ENCODE results near the gene RMDN2.
"Not testable (repeated sequence)": the region's sequence is repeated elsewhere in the genome, so short reads cannot be mapped to it uniquely, and the experiment has no call there.

RMDN2 gene

GRCh38 chr2:38016219-38016618 lies 91.1 kb downstream of the RMDN2 start:
- Histone ChIP-seq H3K9me3 (peaks cover 6% of the 10 kb centered on the region; the same call in 1 of the 2 replicates), H3K27me3 (no peaks in the 10 kb centered on the region), H3K36me3 (0 out of 2 replicates have a peak, but pooled peaks cover 4% of the 10 kb centered on the region), H3K4me2 (no peak overlapping the region), H3K4me3 (no peak overlapping the region), H3K27ac (no peak overlapping the region), H4K20me1 (no peaks in the 10 kb centered on the region), H3K9ac (no peak overlapping the region), H3K4me1 (no peaks in the 10 kb centered on the region)
- no peak for TF ChIP-seq Cebpa-rat (IDR thresholded peaks at IDR 0.05)

GRCh38 chr2:38017836-38018235 lies 92.7 kb downstream of the RMDN2 start:
- H3K36me3 ChIP-seq, result no peaks in the 10 kb centered on the region
- H3K4me3 ChIP-seq, result no peak overlapping the region
- H3K9me3 ChIP-seq, result peaks cover 6% of the 10 kb centered on the region; the same call in 1 of the 2 replicates
- no peaks in the 10 kb centered on the region for H4K20me1 ChIP-seq
- H3K9ac ChIP-seq, result no peak overlapping the region
- H3K4me1 ChIP-seq, result no peaks in the 10 kb centered on the region
- no peaks in the 10 kb centered on the region for H3K27me3 ChIP-seq
- H3K4me2 ChIP-seq, result no peak overlapping the region
- no peak overlapping the region for H3K27ac ChIP-seq
- no peak for TF ChIP-seq Cebpa-rat (IDR thresholded peaks at IDR 0.05)

DNA sequence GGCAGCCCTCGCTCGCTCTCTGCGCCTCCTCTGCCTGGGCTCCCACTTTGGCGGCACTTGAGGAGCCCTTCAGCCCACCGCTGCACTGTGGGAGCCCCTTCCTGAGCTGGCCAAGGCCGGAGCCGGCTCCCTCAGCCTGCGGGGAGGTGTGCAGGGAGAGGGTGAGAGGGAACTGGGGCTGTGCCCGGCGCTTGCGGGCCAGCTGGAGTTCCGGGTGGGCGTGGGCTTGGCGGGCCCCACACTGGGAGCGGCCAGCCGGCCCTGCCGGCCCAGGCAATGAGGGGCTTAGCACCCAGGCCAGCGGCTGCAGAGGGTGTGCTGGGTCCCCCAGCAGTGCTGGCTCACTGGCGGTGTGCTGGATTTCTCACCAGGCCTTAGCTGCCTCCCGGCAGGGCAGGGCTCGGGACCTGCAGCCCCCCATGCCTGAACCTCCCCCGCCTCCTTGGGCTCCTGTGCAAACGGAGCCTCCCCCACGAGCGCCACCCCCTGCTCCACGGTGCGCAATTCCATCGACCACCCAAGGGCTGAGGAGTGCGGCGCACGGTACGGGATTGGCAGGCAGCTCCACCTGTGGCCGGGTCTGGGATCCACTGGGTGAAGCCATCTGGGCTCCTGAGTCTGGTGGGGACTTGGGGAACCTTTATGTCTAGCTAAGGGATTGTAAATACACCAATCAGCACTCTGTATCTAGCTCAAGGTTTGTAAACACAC lies 95.4 kb downstream of the RMDN2 start:
- H3K4me2 ChIP-seq, H3K4me3 ChIP-seq, H4K20me1 ChIP-seq, H3K27ac ChIP-seq, H3K9me3 ChIP-seq, H3K27me3 ChIP-seq, H3K9ac ChIP-seq, H3K4me1 ChIP-seq, H3K36me3 ChIP-seq: not testable (repeated sequence)

DNA sequence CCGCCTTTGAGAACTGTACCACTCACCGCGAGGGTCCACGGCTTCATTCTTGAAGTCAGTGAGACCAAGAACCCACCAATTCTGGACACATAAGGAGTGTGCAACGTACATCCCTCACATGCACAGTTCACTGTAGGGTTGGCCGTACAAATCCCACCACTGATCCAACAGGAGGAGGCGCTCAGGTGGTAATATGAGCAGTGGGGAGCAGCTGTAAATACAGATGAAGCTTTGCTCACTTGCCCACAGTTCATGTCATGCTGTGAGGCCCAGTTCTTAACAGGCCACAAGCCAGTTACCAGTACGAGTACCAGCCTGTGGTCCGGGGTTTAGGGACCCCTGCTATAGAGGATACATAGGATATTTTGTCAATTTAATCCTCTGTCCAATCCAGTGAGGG lies 96.5 kb downstream of the RMDN2 start:
- Histone ChIP-seq H3K4me1 (no peaks in the 10 kb centered on the region), H3K9me3 (peaks cover 6% of the 10 kb centered on the region; the same call in 1 of the 2 replicates), H4K20me1 (no peaks in the 10 kb centered on the region), H3K27me3 (no peaks in the 10 kb centered on the region), H3K9ac (no peak overlapping the region), H3K4me3 (no peak overlapping the region), H3K36me3 (no peaks in the 10 kb centered on the region), H3K4me2 (no peak overlapping the region), H3K27ac (no peak overlapping the region)
- no peak for TF ChIP-seq Cebpa-rat (IDR thresholded peaks at IDR 0.05)

- no peaks in the 10 kb centered on the region for H3K27me3 ChIP-seq
- H3K36me3 ChIP-seq, result no peaks in the 10 kb centered on the region
- no peak overlapping the region for H3K4me3 ChIP-seq
- H3K4me2 ChIP-seq, result no peak overlapping the region
- H3K4me1 ChIP-seq, result peaks cover 9% of the 10 kb centered on the region
- H3K9me3 ChIP-seq, result no peaks in the 10 kb centered on the region
- H4K20me1 ChIP-seq, result no peaks in the 10 kb centered on the region
- no peak overlapping the region for H3K9ac ChIP-seq
- TF ChIP-seq Cebpa-rat (IDR thresholded peaks at IDR 0.05), result no peak
- H3K27ac ChIP-seq, result no peak overlapping the region
These were observed 101.8 kb downstream of the RMDN2 start for GRCh38 chr2:38026846-38027245.

GRCh38 chr2:38028829-38029228 lies 103.7 kb downstream of the RMDN2 start:
- H3K36me3 ChIP-seq, result no peaks in the 10 kb centered on the region
- no peak overlapping the region for H3K27ac ChIP-seq
- H3K9ac ChIP-seq, result no peak overlapping the region
- H3K9me3 ChIP-seq, result no peaks in the 10 kb centered on the region
- no peaks in the 10 kb centered on the region for H4K20me1 ChIP-seq
- H3K27me3 ChIP-seq, result no peaks in the 10 kb centered on the region
- H3K4me3 ChIP-seq, result no peak overlapping the region
- TF ChIP-seq Cebpa-rat (IDR thresholded peaks at IDR 0.05), result no peak
- H3K4me1 ChIP-seq, result peaks cover 9% of the 10 kb centered on the region
- no peak overlapping the region for H3K4me2 ChIP-seq

GRCh38 chr2:38029512-38029911 lies 104.4 kb downstream of the RMDN2 start:
- Histone ChIP-seq H3K4me3 (no peak overlapping the region), H3K9me3 (no peaks in the 10 kb centered on the region), H3K36me3 (no peaks in the 10 kb centered on the region), H4K20me1 (no peaks in the 10 kb centered on the region), H3K27ac (no peak overlapping the region), H3K9ac (no peak overlapping the region), H3K4me1 (peaks cover 9% of the 10 kb centered on the region), H3K27me3 (no peaks in the 10 kb centered on the region), H3K4me2 (no peak overlapping the region)
- TF ChIP-seq Cebpa-rat (IDR thresholded peaks at IDR 0.05), result no peak

GRCh38 chr2:38030635-38031355 lies 105.7 kb downstream of the RMDN2 start:
- peak overlapping the region; percentile 43 for H3K4me2 ChIP-seq
- H3K9me3 ChIP-seq, result no peaks in the 10 kb centered on the region
- H3K9ac ChIP-seq, result no peak overlapping the region

GRCh38 chr2:38032946-38033345 lies 107.9 kb downstream of the RMDN2 start:
- H3K4me3 ChIP-seq, result no peak overlapping the region
- H3K9me3 ChIP-seq, result no peaks in the 10 kb centered on the region
- H4K20me1 ChIP-seq, result no peaks in the 10 kb centered on the region
- TF ChIP-seq Cebpa-rat (IDR thresholded peaks at IDR 0.05), result no peak
- no peaks in the 10 kb centered on the region for H3K27me3 ChIP-seq
- no peaks in the 10 kb centered on the region for H3K36me3 ChIP-seq
- no peak overlapping the region for H3K27ac ChIP-seq
- H3K9ac ChIP-seq, result no peak overlapping the region
- peaks cover 9% of the 10 kb centered on the region for H3K4me1 ChIP-seq
- no peak overlapping the region for H3K4me2 ChIP-seq

More at GRCh38 chr2:38030635-38031355, 105.7 kb downstream of the RMDN2 start:
- peaks cover 9% of the 10 kb centered on the region for H3K4me1 ChIP-seq
- no peaks in the 10 kb centered on the region for H4K20me1 ChIP-seq
- no peaks in the 10 kb centered on the region for H3K36me3 ChIP-seq
- H3K27ac ChIP-seq, result no peak overlapping the region
- H3K27me3 ChIP-seq, result no peaks in the 10 kb centered on the region
- TF ChIP-seq Cebpa-rat (IDR thresholded peaks at IDR 0.05), result no peak
- H3K4me3 ChIP-seq, result no peak overlapping the region

DNA sequence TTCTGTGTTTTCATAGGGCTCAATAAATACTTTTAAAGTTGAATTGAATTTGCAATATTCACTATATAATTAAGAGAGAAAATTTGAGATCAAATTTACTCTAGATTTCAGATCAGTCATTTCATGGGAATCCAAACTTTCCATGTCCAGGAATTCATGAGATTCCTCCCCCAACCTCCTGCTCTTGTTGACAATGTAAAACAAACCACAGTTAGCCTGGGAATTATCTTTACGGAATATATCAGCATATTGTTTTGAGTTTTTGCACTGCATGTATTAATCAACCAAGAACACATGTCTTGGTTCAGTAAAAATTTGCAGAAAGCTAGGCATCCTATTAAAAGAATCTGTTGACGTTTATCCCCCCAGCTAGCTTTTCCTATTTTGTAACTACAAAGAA lies 108.6 kb downstream of the RMDN2 start:
- Histone ChIP-seq H3K4me1 (peaks cover 9% of the 10 kb centered on the region), H3K9me3 (no peaks in the 10 kb centered on the region), H3K4me3 (no peak overlapping the region), H3K4me2 (no peak overlapping the region), H3K9ac (no peak overlapping the region), H3K36me3 (no peaks in the 10 kb centered on the region), H3K27me3 (peaks cover 4% of the 10 kb centered on the region; the same call in 1 of the 2 replicates), H3K27ac (no peak overlapping the region), H4K20me1 (no peaks in the 10 kb centered on the region)
- TF ChIP-seq Cebpa-rat (IDR thresholded peaks at IDR 0.05), result no peak

All from BLaER1 (cell line).